Spleen (tissue), 7 donors: Measurements from ENCODE around the gene NPHP4.

ENCODE experiments used
- POLR2A ChIP-seq, 3 donors: fragments of 450-650 bp; IDR thresholded peaks; one replicate each; pipeline ENCODE4 v1.5.1; 2017; ENCODE audit warnings: antibody characterized with exemption in 3 of 3, mild to moderate bottlenecking in 1 of 3
- POLR2AphosphoS5 ChIP-seq, 3 donors: sonication (generic); formaldehyde crosslinking; IDR thresholded peaks; one replicate each; pipeline ENCODE4 v1.5.1; 2017; ENCODE audit warnings: antibody characterized with exemption in 3 of 3
- TF ChIP-seq, protein P1 (sequence below), 11 experiments: fragments of 200-600 bp in 7 of 11; fragments of 450-650 bp in 4 of 11; sonication (generic) in 4 of 11; IDR thresholded peaks in 8 of 11; conservative IDR thresholded peaks in 3 of 11; 1 replicate in 7 of 11; 2 replicates in 4 of 11; pipeline versions ENCODE4 v1.4.0 to v1.8.0; 2016 to 2021; ENCODE audit warnings: antibody characterized with exemption in 11 of 11, inconsistent platforms in 4 of 11, mild to moderate bottlenecking in 1 of 11
- donor health status: DM: no; HTN: no; CAD: no; lungs with moderate emphysema.
- donor health status: DM: no; HTN: no; CAD: no.
- donor health status: DM: no; HTN: no; CAD: no.

DNA sequence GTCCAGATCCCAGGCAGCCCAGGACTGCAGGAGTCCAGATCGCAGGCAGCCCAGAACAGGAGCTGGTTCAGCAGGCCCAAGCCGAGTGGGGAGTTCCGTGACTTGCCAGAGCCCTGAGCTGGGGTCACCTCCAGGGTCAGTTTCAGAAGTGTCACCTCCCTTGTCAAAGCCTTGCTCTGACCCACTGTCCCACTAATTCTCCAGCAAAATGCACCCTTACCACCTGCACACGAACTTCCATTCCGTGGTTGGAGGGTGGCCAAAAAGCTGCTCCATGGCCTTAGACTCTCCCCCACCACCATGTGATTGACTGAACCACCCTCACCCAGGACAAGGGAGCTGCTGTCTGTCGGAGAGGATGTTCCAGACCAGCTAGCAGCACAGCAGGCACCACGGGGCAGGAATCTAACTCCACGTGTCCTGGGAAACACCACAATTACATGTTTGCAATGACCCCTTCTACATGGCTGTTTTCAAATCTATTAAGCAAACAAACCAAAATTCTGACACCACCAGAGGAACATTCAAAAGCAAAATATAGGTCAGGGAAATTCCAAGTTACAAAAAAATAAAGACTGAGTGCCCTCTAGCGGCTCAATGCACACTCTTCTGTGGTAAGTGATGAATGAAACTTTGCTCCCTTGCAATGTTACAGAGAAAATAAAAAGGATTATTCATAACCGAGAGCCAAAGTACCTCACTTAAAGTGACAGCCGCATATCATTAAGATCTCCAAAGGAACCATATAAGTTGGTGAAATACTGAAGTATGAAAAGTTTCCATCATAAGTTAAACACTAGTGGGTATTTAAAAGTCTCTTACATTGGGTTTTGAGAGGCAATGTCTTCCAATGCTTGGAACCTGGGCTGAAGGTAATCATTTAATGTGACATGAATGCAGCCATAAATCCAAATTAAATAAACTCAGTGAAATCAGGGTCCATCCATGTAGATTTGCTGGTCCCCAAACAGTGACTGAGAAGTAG is 76.3 kb downstream of the NPHP4 start:
- TF ChIP-seq, protein P1, sequence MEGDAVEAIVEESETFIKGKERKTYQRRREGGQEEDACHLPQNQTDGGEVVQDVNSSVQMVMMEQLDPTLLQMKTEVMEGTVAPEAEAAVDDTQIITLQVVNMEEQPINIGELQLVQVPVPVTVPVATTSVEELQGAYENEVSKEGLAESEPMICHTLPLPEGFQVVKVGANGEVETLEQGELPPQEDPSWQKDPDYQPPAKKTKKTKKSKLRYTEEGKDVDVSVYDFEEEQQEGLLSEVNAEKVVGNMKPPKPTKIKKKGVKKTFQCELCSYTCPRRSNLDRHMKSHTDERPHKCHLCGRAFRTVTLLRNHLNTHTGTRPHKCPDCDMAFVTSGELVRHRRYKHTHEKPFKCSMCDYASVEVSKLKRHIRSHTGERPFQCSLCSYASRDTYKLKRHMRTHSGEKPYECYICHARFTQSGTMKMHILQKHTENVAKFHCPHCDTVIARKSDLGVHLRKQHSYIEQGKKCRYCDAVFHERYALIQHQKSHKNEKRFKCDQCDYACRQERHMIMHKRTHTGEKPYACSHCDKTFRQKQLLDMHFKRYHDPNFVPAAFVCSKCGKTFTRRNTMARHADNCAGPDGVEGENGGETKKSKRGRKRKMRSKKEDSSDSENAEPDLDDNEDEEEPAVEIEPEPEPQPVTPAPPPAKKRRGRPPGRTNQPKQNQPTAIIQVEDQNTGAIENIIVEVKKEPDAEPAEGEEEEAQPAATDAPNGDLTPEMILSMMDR (IDR thresholded peaks at IDR 0.05 in 8 of 11, conservative IDR thresholded peaks at IDR 0.05 in 3 of 11): peak in 10 of 11 experiments; percentile 31 to 68 (median 58)
- TF ChIP-seq POLR2AphosphoS5 (IDR thresholded peaks at IDR 0.05) (no peak), POLR2A (IDR thresholded peaks at IDR 0.05) (no peak)
